HCT116 (cell line): ENCODE results near the gene RAPGEF6. TPM values are rescaled to one million over a fixed set of nuclear protein-coding genes. Genes with fewer than 3 reads are reported as not detected.

ENCODE experiments used
- ATAC-seq: fragments of 200-7000 bp; cut with Tn5 transposase; 2 replicates; pipeline ENCODE4 v1.9.1; 2020; ENCODE audit warnings: mild to moderate bottlenecking, moderate library complexity
- BruUV-seq: library from RNA; stranded (reverse); fragments of 400-500 nt; replicated peaks from 2 replicates; lab custom pipeline; 2021; lab: Mats Ljungman, UMichigan
- CTCF ChIA-PET: fragments of 300-600 bp; sonication (Branson Sonifier 250); formaldehyde crosslinking; loops from one replicate; lab custom pipeline; 2021; ENCODE audit warnings: antibody characterized with exemption; lab: Charles Lee
- POLR2A ChIA-PET: fragments of 300-600, 350-600 bp; sonication (Branson Sonifier 250); formaldehyde crosslinking; loops from one replicate; lab custom pipeline; 2021; ENCODE audit warnings: antibody characterized with exemption; lab: Charles Lee
- RAD21 ChIA-PET, 2 experiments: fragments of 300-600 bp; sonication (Branson Sonifier 250); formaldehyde crosslinking; loops; one replicate each; lab custom pipeline; 2023; ENCODE audit warnings: low total read pairs in 2 of 2; ENCODE audit not compliant: uncharacterized antibody in 2 of 2, unreplicated experiment in 2 of 2, low non-redundant PET in 1 of 2; lab: Charles Lee
- DNase-seq: peaks from one replicate; pipeline ENCODE4 v3.0.0-alpha.2; 2010; ENCODE audit warnings: low read depth, low spot score
- H2AFZ ChIP-seq: fragments of 200-600 bp; shearing (Covaris generic), sonication (generic); 2 replicates; pipeline ENCODE4 v1.6.1; 2017; ENCODE audit warnings: low read depth, mixed run types, mixed read lengths, antibody characterized with exemption, low read length; ENCODE audit not compliant: poor library complexity, severe bottlenecking
- H3K27ac ChIP-seq: 2 replicates; pipeline ENCODE4 v1.5.1; 2012; ENCODE audit warnings: low read depth, low read length
- H3K27me3 ChIP-seq: fragments of 200-600 bp; sonication (generic); 2 replicates; pipeline ENCODE4 v1.6.1; 2016; ENCODE audit warnings: mixed run types, low read length, mixed read lengths; ENCODE audit not compliant: insufficient read depth
- H3K36me3 ChIP-seq, 2 experiments: fragments of 200-500 bp in 1 of 2; fragments of 200-600 bp in 1 of 2; sonication (Bioruptor generic) in 1 of 2; sonication (generic) in 1 of 2; 2 replicates each; pipeline versions ENCODE4 v1.5.1 to v1.6.1; 2014 to 2016; ENCODE audit warnings: low read length in 2 of 2, inconsistent platforms in 1 of 2, mixed read lengths in 1 of 2, mixed run types in 1 of 2; ENCODE audit not compliant: insufficient read depth in 2 of 2, control insufficient read depth in 1 of 2
- H3K4me1 ChIP-seq, 2 experiments: fragments of 200-600 bp in 1 of 2; sonication (generic) in 1 of 2; 2 replicates each; pipeline versions ENCODE4 v1.5.1 to v1.6.1; 2012 to 2017; ENCODE audit warnings: low read length in 2 of 2, inconsistent platforms in 1 of 2, mild to moderate bottlenecking in 1 of 2, mixed read lengths in 1 of 2, mixed run types in 1 of 2, moderate library complexity in 1 of 2; ENCODE audit not compliant: insufficient read depth in 2 of 2, control insufficient read depth in 1 of 2
- H3K4me2 ChIP-seq: fragments of 200-600 bp; sonication (generic); 2 replicates; pipeline ENCODE4 v1.6.1; 2017; ENCODE audit warnings: mixed run types, low read length, mixed read lengths
- H3K4me3 ChIP-seq, 2 experiments: fragments of 200-600 bp in 1 of 2; sonication (generic) in 1 of 2; replicated peaks in 1 of 2; 2 replicates each; pipeline ENCODE4 v1.5.1; 2011 to 2016; ENCODE audit warnings: low read length in 2 of 2, control low read depth in 1 of 2, low read depth in 1 of 2, mild to moderate bottlenecking in 1 of 2, mixed read lengths in 1 of 2, mixed run types in 1 of 2
- H3K79me2 ChIP-seq: fragments of 200-600 bp; sonication (generic); 2 replicates; pipeline ENCODE4 v1.6.1; 2017; ENCODE audit warnings: mild to moderate bottlenecking, mixed run types, low read length, moderate library complexity, mixed read lengths; ENCODE audit not compliant: insufficient read depth
- H3K9ac ChIP-seq: fragments of 200-600 bp; sonication (generic); 2 replicates; pipeline ENCODE4 v1.6.1; 2016; ENCODE audit warnings: low read length, mixed read lengths
- H3K9me2 ChIP-seq: fragments of 200-600 bp; sonication (generic), shearing (Covaris generic); 2 replicates; pipeline ENCODE4 v1.6.1; 2017; ENCODE audit warnings: mixed run types, mild to moderate bottlenecking, moderate library complexity; ENCODE audit not compliant: insufficient read depth
- H3K9me3 ChIP-seq, 2 experiments: fragments of 200-500 bp in 1 of 2; fragments of 200-600 bp in 1 of 2; sonication (Bioruptor generic) in 1 of 2; sonication (generic) in 1 of 2; 2 replicates each; pipeline ENCODE4 v1.6.1; 2014 to 2017; ENCODE audit warnings: low read length in 2 of 2, mixed read lengths in 2 of 2, inconsistent platforms in 1 of 2, low read depth in 1 of 2, mild to moderate bottlenecking in 1 of 2, mixed run types in 1 of 2, moderate library complexity in 1 of 2; ENCODE audit not compliant: control insufficient read depth in 1 of 2, insufficient read depth in 1 of 2
- H4K20me1 ChIP-seq: fragments of 200-600 bp; sonication (generic), shearing (Covaris generic); 2 replicates; pipeline ENCODE4 v1.6.1; 2017; ENCODE audit warnings: mixed run types, mild to moderate bottlenecking, moderate library complexity; ENCODE audit not compliant: insufficient read depth
- ATF3 ChIP-seq: IDR thresholded peaks from 2 replicates; pipeline ENCODE4 v1.6.1; 2012
- CEBPB ChIP-seq: IDR thresholded peaks from 2 replicates; pipeline ENCODE4 v1.6.1; 2012; ENCODE audit warnings: low read depth
- EGR1 ChIP-seq: IDR thresholded peaks from 2 replicates; pipeline ENCODE4 v1.6.1; 2012; ENCODE audit warnings: low read depth
- ELF1 ChIP-seq: IDR thresholded peaks from 2 replicates; pipeline ENCODE4 v1.6.1; 2012; ENCODE audit warnings: low read depth, borderline replicate concordance
- EZH2 ChIP-seq: fragments of 200-600 bp; sonication (generic); IDR thresholded peaks from 2 replicates; pipeline ENCODE4 v1.6.1; 2017; ENCODE audit warnings: antibody characterized with exemption, mixed run types
- EZH2phosphoT487 ChIP-seq: fragments of 200-600 bp; IDR thresholded peaks from 2 replicates; pipeline ENCODE4 v1.6.1; 2018; ENCODE audit warnings: antibody characterized with exemption, borderline replicate concordance
- FOSL1 ChIP-seq: IDR thresholded peaks from 2 replicates; pipeline ENCODE4 v1.6.1; 2012; ENCODE audit warnings: low read depth
- JUND ChIP-seq: IDR thresholded peaks from 2 replicates; pipeline ENCODE4 v1.6.1; 2012
- POLR2A ChIP-seq: IDR thresholded peaks from 2 replicates; pipeline ENCODE4 v1.7.0; 2011; ENCODE audit warnings: borderline replicate concordance; ENCODE audit not compliant: insufficient read depth, insufficient read length; ENCODE audit errors: extremely low read depth
- POLR2AphosphoS5 ChIP-seq: IDR thresholded peaks from 2 replicates; pipeline ENCODE4 v1.6.1; 2011; ENCODE audit warnings: mild to moderate bottlenecking, low read depth, low read length, moderate library complexity
- RAD21 ChIP-seq: IDR thresholded peaks from 2 replicates; pipeline ENCODE4 v1.6.1; 2012; ENCODE audit warnings: low read depth, mild to moderate bottlenecking
- REST ChIP-seq: IDR thresholded peaks from 2 replicates; pipeline ENCODE4 v1.6.1; 2012; ENCODE audit warnings: low read depth
- SIN3A ChIP-seq: IDR thresholded peaks from 2 replicates; pipeline ENCODE4 v1.6.1; 2012; ENCODE audit warnings: low read depth
- SP1 ChIP-seq: IDR thresholded peaks from 2 replicates; pipeline ENCODE4 v1.6.1; 2012; ENCODE audit warnings: low read depth
- SRF ChIP-seq: IDR thresholded peaks from 2 replicates; pipeline ENCODE4 v1.6.1; 2012; ENCODE audit warnings: low read depth
- TCF7L2 ChIP-seq: IDR thresholded peaks from 2 replicates; pipeline ENCODE4 v1.7.0; 2011; ENCODE audit warnings: borderline replicate concordance, inconsistent platforms; ENCODE audit not compliant: insufficient read depth, insufficient read length; ENCODE audit errors: extremely low read depth
- YY1 ChIP-seq: IDR thresholded peaks from 2 replicates; pipeline ENCODE4 v1.6.1; 2011; ENCODE audit warnings: low read length, low read depth, moderate library complexity, mild to moderate bottlenecking; ENCODE audit not compliant: insufficient replicate concordance; ENCODE audit errors: extremely low read depth
- ZBTB33 ChIP-seq: IDR thresholded peaks from 2 replicates; pipeline ENCODE4 v1.6.1; 2011; ENCODE audit warnings: mild to moderate bottlenecking, low read length, moderate library complexity; ENCODE audit not compliant: insufficient replicate concordance; ENCODE audit errors: extremely low read depth
- ZFX ChIP-seq: fragments of 450-650 bp; IDR thresholded peaks from 2 replicates; pipeline ENCODE4 v1.6.1; 2017
- ZNF274 ChIP-seq: fragments of 200-500 bp; sonication (Bioruptor generic); IDR thresholded peaks from 2 replicates; pipeline ENCODE4 v1.6.1; 2014; ENCODE audit warnings: mild to moderate bottlenecking, low read depth, low read length, inconsistent platforms
- intact Hi-C: fragments of 100-400 bp; cut with micrococcal nuclease; formaldehyde crosslinking; loops from 2 replicates; pipeline ENCODE4 v1.10.0; 2022
- total RNA-seq: library from RNA; stranded (reverse); gene quantifications from one replicate; pipeline ENCODE4 v1.2.1, GENCODE V29; 2021; ENCODE audit not compliant: unreplicated experiment

The RAPGEF6 gene
- total RNA-seq, 1 experiment from 2014 or later = 18.4 TPM

GRCh38 chr5:131641494-131641893 lies 6.5 kb upstream of the RAPGEF6 start:
- DNase-seq (no peak), ATAC-seq (no peak)
- no peaks in the 10 kb centered on the region for H3K9me3 ChIP-seq
- no peak overlapping the region for H2AFZ ChIP-seq
- no peak overlapping the region for H3K27ac ChIP-seq
- no peaks in the 10 kb centered on the region for H3K79me2 ChIP-seq
- no peaks in the 10 kb centered on the region for H3K36me3 ChIP-seq
- H3K4me3 ChIP-seq = no peak overlapping the region
- no peak for TF ChIP-seq REST
- TF ChIP-seq EZH2phosphoT487 = no peak
- TF ChIP-seq EGR1 = no peak
- no peak for TF ChIP-seq SIN3A
- TF ChIP-seq SP1 = no peak
- no peak for TF ChIP-seq TCF7L2
- TF ChIP-seq POLR2A = no peak
- TF ChIP-seq FOSL1 = no peak
- TF ChIP-seq SRF = no peak
- no peak for TF ChIP-seq RAD21
- no peak for TF ChIP-seq JUND
- no peak for TF ChIP-seq EZH2
- TF ChIP-seq ELF1 = no peak
- TF ChIP-seq CEBPB = no peak
- TF ChIP-seq ZBTB33 = no peak
- TF ChIP-seq ATF3 = no peak
- no peak for TF ChIP-seq ZFX
- no peak for TF ChIP-seq YY1
- TF ChIP-seq ZNF274 = no peak
- no peak for TF ChIP-seq POLR2AphosphoS5
- H3K9ac ChIP-seq = no peak overlapping the region
- BruUV-seq = no TSS peak
- H3K9me2 ChIP-seq = no peaks in the 10 kb centered on the region
- intact Hi-C loops = no loop called here
- ChIA-PET RAD21 (no interaction called here), CTCF (no interaction called here), POLR2A (no interaction called here)
- H4K20me1 ChIP-seq = no peaks in the 10 kb centered on the region
- H3K4me2 ChIP-seq = no peak overlapping the region
- H3K4me1 ChIP-seq = peaks cover 4 to 5% of the 10 kb centered on the region in 2 experiments; a peak in 3 of 4 replicates
- no peaks in the 10 kb centered on the region for H3K27me3 ChIP-seq
